Mesenchymal stem cell (in vitro differentiated cells and primary cell): ENCODE measurements around the gene SRC.

Experiments
- DNase-seq: peaks from one replicate; pipeline ENCODE4 v3.0.0-alpha.2; 2013
- H2AFZ ChIP-seq: one replicate; pipeline ENCODE4 v1.6.1; 2013; ENCODE audit warnings: low read depth, mild to moderate bottlenecking, control low read depth, inconsistent platforms, low read length, moderate library complexity
- H2AK5ac ChIP-seq: 2 replicates; pipeline ENCODE4 v1.6.1; 2013; ENCODE audit warnings: low read length, moderate library complexity, mild to moderate bottlenecking, inconsistent platforms; ENCODE audit not compliant: severe bottlenecking
- H2BK120ac ChIP-seq: one replicate; pipeline ENCODE4 v1.6.1; 2013; ENCODE audit warnings: low read depth, mild to moderate bottlenecking, inconsistent platforms, low read length, moderate library complexity
- H2BK12ac ChIP-seq, 2 experiments: one replicate each; pipeline ENCODE4 v1.6.1; 2013; ENCODE audit warnings: inconsistent platforms in 2 of 2, low read length in 2 of 2, mild to moderate bottlenecking in 2 of 2, moderate library complexity in 2 of 2, control low read depth in 1 of 2
- H2BK15ac ChIP-seq: one replicate; pipeline ENCODE4 v1.6.1; 2013; ENCODE audit warnings: mild to moderate bottlenecking, low read depth, inconsistent platforms; ENCODE audit not compliant: poor library complexity, severe bottlenecking
- H2BK5ac ChIP-seq: 2 replicates; pipeline ENCODE4 v1.6.1; 2013; ENCODE audit warnings: low read depth, mild to moderate bottlenecking, low read length, control low read depth, inconsistent platforms; ENCODE audit not compliant: poor library complexity, severe bottlenecking
- H3K14ac ChIP-seq, 2 experiments: one replicate each; pipeline ENCODE4 v1.6.1; 2013; ENCODE audit warnings: inconsistent platforms in 2 of 2, low read length in 2 of 2, control low read depth in 1 of 2, mild to moderate bottlenecking in 1 of 2, moderate library complexity in 1 of 2
- H3K18ac ChIP-seq, 2 experiments: one replicate each; pipeline ENCODE4 v1.6.1; 2013; ENCODE audit warnings: inconsistent platforms in 2 of 2, low read length in 2 of 2, control low read depth in 1 of 2, low read depth in 1 of 2, mild to moderate bottlenecking in 1 of 2
- H3K23ac ChIP-seq, 2 experiments: one replicate each; pipeline ENCODE4 v1.6.1; 2013; ENCODE audit warnings: inconsistent platforms in 2 of 2, low read length in 2 of 2, mild to moderate bottlenecking in 2 of 2, moderate library complexity in 2 of 2, control low read depth in 1 of 2
- H3K27ac ChIP-seq: 2 replicates; pipeline ENCODE4 v1.5.1; 2013; ENCODE audit warnings: mild to moderate bottlenecking, moderate library complexity, low read length, control low read depth, inconsistent platforms; ENCODE audit not compliant: poor library complexity, severe bottlenecking
- H3K27me3 ChIP-seq, 2 experiments: 2 replicates each; pipeline versions ENCODE4 v1.6.1 to v1.7.0; 2013; ENCODE audit warnings: low read length in 2 of 2, mild to moderate bottlenecking in 2 of 2, moderate library complexity in 2 of 2, control low read depth in 1 of 2, inconsistent platforms in 1 of 2; ENCODE audit not compliant: control insufficient read depth in 1 of 2, insufficient read depth in 1 of 2
- H3K36me3 ChIP-seq, 2 experiments: 2 replicates each; pipeline versions ENCODE4 v1.6.1 to v1.7.0; 2013; ENCODE audit warnings: low read length in 2 of 2, control low read depth in 1 of 2, inconsistent platforms in 1 of 2, low read depth in 1 of 2, mild to moderate bottlenecking in 1 of 2; ENCODE audit not compliant: insufficient read depth in 2 of 2, control insufficient read depth in 1 of 2
- H3K4ac ChIP-seq, 2 experiments: one replicate each; pipeline ENCODE4 v1.6.1; 2013; ENCODE audit warnings: inconsistent platforms in 2 of 2, low read length in 2 of 2, mild to moderate bottlenecking in 2 of 2, moderate library complexity in 2 of 2, control low read depth in 1 of 2, low read depth in 1 of 2
- H3K4me1 ChIP-seq: 2 replicates; pipeline ENCODE4 v1.6.1; 2013; ENCODE audit warnings: low read depth, low read length, control low read depth; ENCODE audit not compliant: control insufficient read depth, insufficient read depth
- H3K4me2 ChIP-seq: 2 replicates; pipeline ENCODE4 v1.6.1; 2013; ENCODE audit warnings: low read length, mild to moderate bottlenecking, inconsistent platforms; ENCODE audit not compliant: poor library complexity, severe bottlenecking
- H3K4me3 ChIP-seq, 2 experiments: 2 replicates each; pipeline versions ENCODE4 v1.5.1 to v1.7.0; 2013; ENCODE audit warnings: low read length in 2 of 2, mild to moderate bottlenecking in 2 of 2, control low read depth in 1 of 2, low read depth in 1 of 2; ENCODE audit not compliant: insufficient read depth in 1 of 2
- H3K79me1 ChIP-seq: replicated peaks from 2 replicates; pipeline ENCODE4 v1.6.1; 2013; ENCODE audit warnings: mild to moderate bottlenecking, control low read depth, low read length, inconsistent platforms; ENCODE audit not compliant: poor library complexity, severe bottlenecking
- H3K9ac ChIP-seq: 2 replicates; pipeline ENCODE4 v1.7.0; 2013; ENCODE audit warnings: mild to moderate bottlenecking, low read length, moderate library complexity
- H3K9me3 ChIP-seq: 2 replicates; pipeline ENCODE4 v1.7.0; 2013; ENCODE audit warnings: mild to moderate bottlenecking, low read length; ENCODE audit not compliant: control insufficient read depth
- H4K8ac ChIP-seq: one replicate; pipeline ENCODE4 v1.6.1; 2013; ENCODE audit warnings: inconsistent platforms, mild to moderate bottlenecking, low read length, moderate library complexity
- H4K91ac ChIP-seq: one replicate; pipeline ENCODE4 v1.6.1; 2013; ENCODE audit warnings: mild to moderate bottlenecking, low read length, inconsistent platforms
- WGBS: methylation state at CpG from one replicate; pipeline ENCODE4 v1.1.7; 2013; ENCODE audit warnings: mixed read lengths; 5-methylcytosine and 5-hydroxymethylcytosine counted together

SRC gene

GRCh38 chr20:37437676-37438075 is 91.7 kb downstream of the SRC start:
- Histone ChIP-seq H2AFZ (no peak overlapping the region), H3K9me3 (no peaks in the 10 kb centered on the region), H3K27ac (no peak overlapping the region), H3K4me1 (no peaks in the 10 kb centered on the region), H3K4me3 (no peak overlapping the region), H4K8ac (no peak overlapping the region), H3K79me1 (no peaks in the 10 kb centered on the region), H2BK5ac (no peak overlapping the region), H3K4me2 (no peak overlapping the region), H3K14ac (no peak overlapping the region), H3K36me3 (no peaks in the 10 kb centered on the region), H2AK5ac (no peak overlapping the region), H3K18ac (no peak overlapping the region), H2BK15ac (no peak overlapping the region), H3K27me3 (peaks cover 59 to 70% of the 10 kb centered on the region in 2 experiments), H4K91ac (no peak overlapping the region), H3K23ac (no peak overlapping the region), H2BK120ac (no peak overlapping the region), H3K9ac (no peak overlapping the region), H3K4ac (no peak overlapping the region), H2BK12ac (no peak overlapping the region)
- 65% methylated on average over 8 of the region's 8 CpGs for WGBS
- DNase-seq, result no peak

GRCh38 chr20:37438464-37439222 is 92.7 kb downstream of the SRC start:
- H3K4me1 ChIP-seq, result no peaks in the 10 kb centered on the region
- 90% methylated on average over 20 of the region's 25 CpGs for WGBS
- no peak overlapping the region for H4K91ac ChIP-seq

GRCh38 chr20:37439223-37439933 is 93.4 kb downstream of the SRC start:
- Histone ChIP-seq H2BK15ac (no peak overlapping the region), H3K4me3 (no peak overlapping the region), H2BK12ac (no peak overlapping the region), H4K8ac (no peak overlapping the region), H2AFZ (no peak overlapping the region), H4K91ac (no peak overlapping the region), H2BK120ac (no peak overlapping the region), H3K9ac (no peak overlapping the region), H3K27me3 (peaks cover 61 to 70% of the 10 kb centered on the region in 2 experiments), H2BK5ac (no peak overlapping the region), H3K14ac (peak overlapping the region in 1 of 2 experiments; percentile 64), H2AK5ac (no peak overlapping the region), H3K4me1 (no peaks in the 10 kb centered on the region), H3K23ac (no peak overlapping the region), H3K27ac (no peak overlapping the region), H3K18ac (no peak overlapping the region), H3K36me3 (no peaks in the 10 kb centered on the region), H3K9me3 (no peaks in the 10 kb centered on the region), H3K79me1 (no peaks in the 10 kb centered on the region), H3K4ac (no peak overlapping the region), H3K4me2 (no peak overlapping the region)
- 78% methylated on average over 21 of the region's 23 CpGs for WGBS
- no peak for DNase-seq

More at GRCh38 chr20:37438464-37439222, 92.7 kb downstream of the SRC start:
- H3K4me3 ChIP-seq, result no peak overlapping the region
- H3K14ac ChIP-seq, result peak overlapping the region in 1 of 2 experiments; percentile 64
- H3K27me3 ChIP-seq, result peaks cover 62 to 70% of the 10 kb centered on the region in 2 experiments
- no peak overlapping the region for H2AFZ ChIP-seq
- H3K27ac ChIP-seq, result no peak overlapping the region
- no peak overlapping the region for H3K9ac ChIP-seq
- H4K8ac ChIP-seq, result no peak overlapping the region
- H3K79me1 ChIP-seq, result no peaks in the 10 kb centered on the region
- H3K4me2 ChIP-seq, result no peak overlapping the region
- H3K36me3 ChIP-seq, result no peaks in the 10 kb centered on the region
- H2BK12ac ChIP-seq, result no peak overlapping the region
- H2BK15ac ChIP-seq, result no peak overlapping the region
- no peak overlapping the region for H3K18ac ChIP-seq
- H3K4ac ChIP-seq, result no peak overlapping the region
- no peak overlapping the region for H3K23ac ChIP-seq
- no peak overlapping the region for H2BK120ac ChIP-seq
- no peak overlapping the region for H2BK5ac ChIP-seq
- DNase-seq, result no peak
- no peak overlapping the region for H2AK5ac ChIP-seq
- no peaks in the 10 kb centered on the region for H3K9me3 ChIP-seq

- H3K27ac ChIP-seq, result no peak overlapping the region
- no peak overlapping the region for H2BK5ac ChIP-seq
- no peak overlapping the region for H4K91ac ChIP-seq
- no peak overlapping the region for H3K4ac ChIP-seq
- H2BK120ac ChIP-seq, result no peak overlapping the region
- H3K9ac ChIP-seq, result no peak overlapping the region
- H3K23ac ChIP-seq, result no peak overlapping the region
- H3K4me1 ChIP-seq, result no peaks in the 10 kb centered on the region
- H3K36me3 ChIP-seq, result no peaks in the 10 kb centered on the region
- WGBS, result 97% methylated on average over 4 of the region's 4 CpGs
- H3K79me1 ChIP-seq, result no peaks in the 10 kb centered on the region
- no peak overlapping the region for H3K18ac ChIP-seq
- peaks cover 49 to 66% of the 10 kb centered on the region in 2 experiments for H3K27me3 ChIP-seq
- H3K14ac ChIP-seq, result no peak overlapping the region
- no peaks in the 10 kb centered on the region for H3K9me3 ChIP-seq
- no peak for DNase-seq
- H3K4me3 ChIP-seq, result no peak overlapping the region
- no peak overlapping the region for H2AK5ac ChIP-seq
- no peak overlapping the region for H4K8ac ChIP-seq
- no peak overlapping the region for H2BK15ac ChIP-seq
- H2BK12ac ChIP-seq, result no peak overlapping the region
- H2AFZ ChIP-seq, result no peak overlapping the region
- H3K4me2 ChIP-seq, result no peak overlapping the region
Measured at GRCh38 chr20:37441023-37441422, 95.1 kb downstream of the SRC start.
